Keratinocyte (primary cell): ENCODE measurements around the gene KCTD17. TPM values are rescaled to one million over a fixed set of nuclear protein-coding genes. Genes with fewer than 3 reads are reported as not detected.

Source experiments
- DNase-seq: peaks from one replicate; pipeline ENCODE4 v3.0.0-alpha.2; 2011; ENCODE audit warnings: low read depth, missing footprints, low spot score
- FAIRE-seq: peaks from 2 replicates; lab custom pipeline; 2011; peaks lifted over from hg19 to GRCh38; lab: Jason Lieb, UNC
- H2AFZ ChIP-seq: 2 replicates; pipeline ENCODE4 v1.6.0; 2012; ENCODE audit warnings: low read length, control low read depth, inconsistent platforms; ENCODE audit not compliant: control insufficient read depth
- H3K27ac ChIP-seq: 2 replicates; pipeline ENCODE4 v1.5.1; 2011; ENCODE audit warnings: low read length; ENCODE audit not compliant: control insufficient read depth, insufficient read depth
- H3K27me3 ChIP-seq: 3 replicates; pipeline ENCODE4 v1.6.0; 2011; ENCODE audit warnings: low read length; ENCODE audit not compliant: control insufficient read depth, insufficient read depth; ENCODE audit errors: extremely low read depth
- H3K36me3 ChIP-seq, 2 experiments: 2 replicates in 1 of 2; 3 replicates in 1 of 2; pipeline ENCODE4 v1.5.1; 2011; ENCODE audit warnings: low read length in 2 of 2, mild to moderate bottlenecking in 1 of 2; ENCODE audit not compliant: control insufficient read depth in 2 of 2, insufficient read depth in 2 of 2; ENCODE audit errors: extremely low read depth in 1 of 2
- H3K4me1 ChIP-seq: 3 replicates; pipeline ENCODE4 v1.5.1; 2011; ENCODE audit warnings: low read length; ENCODE audit not compliant: control insufficient read depth, insufficient read depth; ENCODE audit errors: extremely low read depth
- H3K4me2 ChIP-seq: 3 replicates; pipeline ENCODE4 v1.6.0; 2011; ENCODE audit warnings: low read depth, low read length; ENCODE audit not compliant: control insufficient read depth, insufficient read depth; ENCODE audit errors: extremely low read depth
- H3K4me3 ChIP-seq, 3 experiments: fragments of 200-600 bp in 1 of 3; sonication (generic) in 1 of 3; 2 replicates in 2 of 3; 3 replicates in 1 of 3; pipeline ENCODE4 v1.5.1; 2011 to 2016; ENCODE audit warnings: low read length in 3 of 3, mild to moderate bottlenecking in 3 of 3, control low read depth in 2 of 3, inconsistent platforms in 1 of 3, low read depth in 1 of 3, mixed read lengths in 1 of 3, mixed run types in 1 of 3, moderate library complexity in 1 of 3; ENCODE audit not compliant: control insufficient read depth in 2 of 3, insufficient read depth in 2 of 3; ENCODE audit errors: extremely low read depth in 1 of 3
- H3K79me2 ChIP-seq: 2 replicates; pipeline ENCODE4 v1.6.0; 2012; ENCODE audit warnings: low read length; ENCODE audit not compliant: control insufficient read depth, insufficient read depth
- H3K9ac ChIP-seq: 3 replicates; pipeline ENCODE4 v1.6.0; 2011; ENCODE audit warnings: low read length; ENCODE audit not compliant: control insufficient read depth, insufficient read depth; ENCODE audit errors: extremely low read depth
- H3K9me1 ChIP-seq: 3 replicates; pipeline ENCODE4 v1.6.0; 2011; ENCODE audit warnings: low read length; ENCODE audit not compliant: control insufficient read depth, insufficient read depth; ENCODE audit errors: extremely low read depth
- H3K9me3 ChIP-seq: 2 replicates; pipeline ENCODE4 v1.5.1; 2012; ENCODE audit warnings: low read depth, low read length; ENCODE audit not compliant: control insufficient read depth
- H4K20me1 ChIP-seq: 3 replicates; pipeline ENCODE4 v1.6.0; 2011; ENCODE audit warnings: low read length; ENCODE audit not compliant: control insufficient read depth, insufficient read depth; ENCODE audit errors: extremely low read depth
- CTCF ChIP-seq, 3 experiments: IDR thresholded peaks in 1 of 3; conservative IDR thresholded peaks in 1 of 3; optimal IDR thresholded peaks in 1 of 3; 2 replicates in 2 of 3; 3 replicates in 1 of 3; pipeline versions ENCODE3 to v1.5.1; 2011; ENCODE audit warnings: low read length in 3 of 3, mild to moderate bottlenecking in 3 of 3, moderate library complexity in 2 of 3, control low read depth in 1 of 3, inconsistent platforms in 1 of 3; ENCODE audit not compliant: insufficient read depth in 2 of 3; ENCODE audit errors: extremely low read depth in 1 of 3
- EZH2 ChIP-seq: IDR thresholded peaks from one replicate; pipeline ENCODE4 v1.6.1; 2012; ENCODE audit warnings: inconsistent platforms, mild to moderate bottlenecking, low read length, moderate library complexity
- dilution Hi-C: fragments of 300-500 bp; cut with MboI; formaldehyde crosslinking; loops from one replicate; pipeline ENCODE4 v1.7.0; 2020; ENCODE audit warnings: low sequenced_read_pairs; ENCODE audit not compliant: extremely low pct_ligation_motif_present
- polyA plus RNA-seq, 5 experiments: library from polyadenylated mRNA; depleted of rRNA in 3 of 5; stranded (reverse) in 3 of 5; stranded (forward) in 1 of 5; unstranded in 1 of 5; fragments of >200 nt; gene quantifications; 1 replicate in 1 of 5; 2 replicates in 3 of 5; 3 replicates in 1 of 5; pipeline versions ENCODE4 v1.2.1 to v1.2.3, GENCODE V29; 2011 to 2012; ENCODE audit warnings: missing spikeins in 2 of 5, low read depth in 1 of 5, low replicate concordance in 1 of 5

KCTD17 gene
- polyA plus RNA-seq, 1 donor (not counting 4 experiments of a cell fraction or from before 2014, with no cell fraction given) = 16.3 TPM

GRCh38 chr22:37021710-37022482, 29.6 kb upstream of the KCTD17 start:
- no peaks in the 10 kb centered on the region for H3K27me3 ChIP-seq
- no peak for DNase-seq
- peak; percentile 80 for FAIRE-seq
- no peak overlapping the region for H3K27ac ChIP-seq
- TF ChIP-seq CTCF (optimal IDR thresholded peaks at IDR 0.05 in 1 of 3, IDR thresholded peaks at IDR 0.05 in 1 of 3, conservative IDR thresholded peaks at IDR 0.05 in 1 of 3; ENCODE audit: extremely low read depth in 1 of 3, insufficient read depth in 2 of 3, low read length in 3 of 3) (peak; percentile 85 to 92 (median 87)), EZH2 (no peak)
- dilution Hi-C loops = no loop called here
- peaks cover 8% of the 10 kb centered on the region for H3K79me2 ChIP-seq
- H3K36me3 ChIP-seq = peaks cover 9 to 23% of the 10 kb centered on the region in 2 experiments
- H3K9me3 ChIP-seq = no peaks in the 10 kb centered on the region
- peaks cover 8% of the 10 kb centered on the region for H3K4me1 ChIP-seq
- no peaks in the 10 kb centered on the region for H4K20me1 ChIP-seq
- no peak overlapping the region for H3K4me2 ChIP-seq
- no peak overlapping the region for H2AFZ ChIP-seq
- no peak overlapping the region for H3K9ac ChIP-seq
- H3K4me3 ChIP-seq = no peak overlapping the region
- H3K9me1 ChIP-seq = no peaks in the 10 kb centered on the region

GRCh38 chr22:37022483-37023337, 28.8 kb upstream of the KCTD17 start:
- no peak overlapping the region for H3K9ac ChIP-seq
- no peak for FAIRE-seq
- no peaks in the 10 kb centered on the region for H3K27me3 ChIP-seq
- peaks cover 8% of the 10 kb centered on the region for H3K4me1 ChIP-seq
- H3K79me2 ChIP-seq = peaks cover 8% of the 10 kb centered on the region
- no peaks in the 10 kb centered on the region for H3K9me3 ChIP-seq
- H4K20me1 ChIP-seq = no peaks in the 10 kb centered on the region
- no peak for DNase-seq
- no peak overlapping the region for H3K4me2 ChIP-seq
- peaks cover 11 to 26% of the 10 kb centered on the region in 2 experiments for H3K36me3 ChIP-seq
- H3K9me1 ChIP-seq = no peaks in the 10 kb centered on the region
- H3K27ac ChIP-seq = no peak overlapping the region
- dilution Hi-C loops = no loop called here
- no peak overlapping the region for H2AFZ ChIP-seq
- no peak overlapping the region for H3K4me3 ChIP-seq
- TF ChIP-seq EZH2 = no peak
- no peak for TF ChIP-seq CTCF (optimal IDR thresholded peaks at IDR 0.05 in 1 of 3, IDR thresholded peaks at IDR 0.05 in 1 of 3, conservative IDR thresholded peaks at IDR 0.05 in 1 of 3; ENCODE audit: extremely low read depth in 1 of 3, insufficient read depth in 2 of 3, low read length in 3 of 3)
